K562 (cell line): ENCODE measurements around the gene MTA1. TPM values are rescaled to one million over a fixed set of nuclear protein-coding genes. Genes with fewer than 3 reads are reported as not detected.

Source experiments
- ELF4 ChIP-seq: fragments of 450-650 bp; formaldehyde crosslinking; IDR thresholded peaks from 2 replicates; pipeline ENCODE4 v1.4.0; 2022; ENCODE audit warnings: missing genetic modification characterization
- KAT8 ChIP-seq: fragments of 450-650 bp; IDR thresholded peaks from 2 replicates; pipeline ENCODE4 v1.6.1; 2016; ENCODE audit warnings: low read depth, mild to moderate bottlenecking
- NR4A1 ChIP-seq, 2 experiments: fragments of 250-450 bp in 1 of 2; fragments of 450-650 bp in 1 of 2; sonication (Bioruptor Pico) in 1 of 2; IDR thresholded peaks; 2 replicates each; pipeline versions ENCODE4 v1.4.0 to v1.6.1; 2016 to 2020; ENCODE audit warnings: mild to moderate bottlenecking in 2 of 2, missing compliant biosample characterization in 1 of 2, missing genetic modification characterization in 1 of 2, moderate library complexity in 1 of 2
- SETDB1 ChIP-seq: IDR thresholded peaks from one replicate; pipeline ENCODE4 v1.6.1; 2012; ENCODE audit warnings: low read length, control low read depth, inconsistent platforms
- ZNF146 ChIP-seq: IDR thresholded peaks from one replicate; pipeline ENCODE4 v1.6.1; 2018; ENCODE audit warnings: missing compliant biosample characterization; ENCODE audit not compliant: unreplicated experiment
- polyA plus RNA-seq, 8 experiments: library from polyadenylated mRNA; depleted of rRNA in 4 of 8; stranded (reverse) in 5 of 8; unstranded in 3 of 8; fragments of >200 nt; fragmentation: Nextera tagmentation in 2 of 8; fragmentation: Illumina TruSeq in 1 of 8; extraction: Ambion mirVana in 2 of 8; extraction: Trizol in 1 of 8; gene quantifications; 2 replicates each; pipeline versions ENCODE4 v1.2.1 to v1.2.3, GENCODE V29; 2011 to 2014; ENCODE audit warnings: inconsistent platforms in 1 of 8, missing spikeins in 1 of 8
- total RNA-seq, 7 experiments: library from RNA; depleted of rRNA in 6 of 7; stranded (reverse); fragments of >200 nt in 6 of 7; fragmentation: Illumina TruSeq in 2 of 7; extraction: Trizol in 2 of 7; gene quantifications; 2 replicates each; pipeline versions ENCODE4 v1.2.1 to v1.2.3, GENCODE V29; 2011 to 2021; ENCODE audit warnings: low replicate concordance in 1 of 7
- TF ChIP-seq, protein P1 (sequence below): IDR thresholded peaks from 2 replicates; pipeline ENCODE4 v1.6.1; 2016; ENCODE audit warnings: missing genetic modification characterization, missing compliant biosample characterization
- TF ChIP-seq, protein P2 (sequence below): fragments of 450-650 bp; IDR thresholded peaks from 2 replicates; pipeline ENCODE4 v1.6.1; 2018; ENCODE audit not compliant: partially characterized antibody
- TF ChIP-seq, protein P3 (sequence below): fragments of 250-450 bp; sonication (Bioruptor Pico); IDR thresholded peaks from 2 replicates; pipeline ENCODE4 v1.5.0; 2021; ENCODE audit warnings: mild to moderate bottlenecking, borderline replicate concordance

The MTA1 gene
- total and polyA plus RNA-seq, 9 of the 15 experiments (the other 6 are each of a cell fraction or from before 2014, with no cell fraction given), result 0.13 to 118 (median 32.3) TPM

DNA sequence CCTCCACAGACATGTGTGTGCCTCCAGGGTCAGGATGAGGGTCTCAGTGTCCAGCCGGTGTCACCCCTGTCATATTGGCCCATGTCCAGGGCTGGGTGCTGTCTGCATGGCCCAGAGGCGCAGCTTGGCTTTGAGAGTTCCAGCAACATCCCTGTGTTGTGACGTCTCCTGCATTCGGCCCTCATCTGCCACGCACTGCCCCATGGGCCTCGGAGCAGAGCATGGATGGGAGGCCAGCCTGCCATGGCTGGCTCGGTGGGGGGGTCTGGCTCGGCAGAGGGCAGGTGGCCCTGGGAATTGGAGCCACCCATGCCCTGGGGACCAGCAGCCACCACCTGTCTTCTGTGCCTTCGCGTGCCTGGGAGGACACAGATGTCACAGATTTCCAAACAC lies 32.1 kb upstream of the MTA1 start (continued):
- TF ChIP-seq, protein P1, sequence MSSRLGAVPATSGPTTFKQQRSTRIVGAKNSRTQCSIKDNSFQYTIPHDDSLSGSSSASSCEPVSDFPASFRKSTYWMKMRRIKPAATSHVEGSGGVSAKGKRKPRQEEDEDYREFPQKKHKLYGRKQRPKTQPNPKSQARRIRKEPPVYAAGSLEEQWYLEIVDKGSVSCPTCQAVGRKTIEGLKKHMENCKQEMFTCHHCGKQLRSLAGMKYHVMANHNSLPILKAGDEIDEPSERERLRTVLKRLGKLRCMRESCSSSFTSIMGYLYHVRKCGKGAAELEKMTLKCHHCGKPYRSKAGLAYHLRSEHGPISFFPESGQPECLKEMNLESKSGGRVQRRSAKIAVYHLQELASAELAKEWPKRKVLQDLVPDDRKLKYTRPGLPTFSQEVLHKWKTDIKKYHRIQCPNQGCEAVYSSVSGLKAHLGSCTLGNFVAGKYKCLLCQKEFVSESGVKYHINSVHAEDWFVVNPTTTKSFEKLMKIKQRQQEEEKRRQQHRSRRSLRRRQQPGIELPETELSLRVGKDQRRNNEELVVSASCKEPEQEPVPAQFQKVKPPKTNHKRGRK (tag), result no peak
- no peak for TF ChIP-seq SETDB1
- TF ChIP-seq ZNF146 (CRISPR knock-in tag), result no peak
- TF ChIP-seq, protein P2, sequence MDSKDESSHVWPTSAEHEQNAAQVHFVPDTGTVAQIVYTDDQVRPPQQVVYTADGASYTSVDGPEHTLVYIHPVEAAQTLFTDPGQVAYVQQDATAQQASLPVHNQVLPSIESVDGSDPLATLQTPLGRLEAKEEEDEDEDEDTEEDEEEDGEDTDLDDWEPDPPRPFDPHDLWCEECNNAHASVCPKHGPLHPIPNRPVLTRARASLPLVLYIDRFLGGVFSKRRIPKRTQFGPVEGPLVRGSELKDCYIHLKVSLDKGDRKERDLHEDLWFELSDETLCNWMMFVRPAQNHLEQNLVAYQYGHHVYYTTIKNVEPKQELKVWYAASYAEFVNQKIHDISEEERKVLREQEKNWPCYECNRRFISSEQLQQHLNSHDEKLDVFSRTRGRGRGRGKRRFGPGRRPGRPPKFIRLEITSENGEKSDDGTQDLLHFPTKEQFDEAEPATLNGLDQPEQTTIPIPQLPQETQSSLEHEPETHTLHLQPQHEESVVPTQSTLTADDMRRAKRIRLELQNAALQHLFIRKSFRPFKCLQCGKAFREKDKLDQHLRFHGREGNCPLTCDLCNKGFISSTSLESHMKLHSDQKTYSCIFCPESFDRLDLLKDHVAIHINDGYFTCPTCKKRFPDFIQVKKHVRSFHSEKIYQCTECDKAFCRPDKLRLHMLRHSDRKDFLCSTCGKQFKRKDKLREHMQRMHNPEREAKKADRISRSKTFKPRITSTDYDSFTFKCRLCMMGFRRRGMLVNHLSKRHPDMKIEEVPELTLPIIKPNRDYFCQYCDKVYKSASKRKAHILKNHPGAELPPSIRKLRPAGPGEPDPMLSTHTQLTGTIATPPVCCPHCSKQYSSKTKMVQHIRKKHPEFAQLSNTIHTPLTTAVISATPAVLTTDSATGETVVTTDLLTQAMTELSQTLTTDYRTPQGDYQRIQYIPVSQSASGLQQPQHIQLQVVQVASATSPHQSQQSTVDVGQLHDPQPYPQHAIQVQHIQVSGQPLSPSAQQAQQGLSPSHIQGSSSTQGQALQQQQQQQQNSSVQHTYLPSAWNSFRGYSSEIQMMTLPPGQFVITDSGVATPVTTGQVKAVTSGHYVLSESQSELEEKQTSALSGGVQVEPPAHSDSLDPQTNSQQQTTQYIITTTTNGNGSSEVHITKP, result no peak
- TF ChIP-seq, protein P3, sequence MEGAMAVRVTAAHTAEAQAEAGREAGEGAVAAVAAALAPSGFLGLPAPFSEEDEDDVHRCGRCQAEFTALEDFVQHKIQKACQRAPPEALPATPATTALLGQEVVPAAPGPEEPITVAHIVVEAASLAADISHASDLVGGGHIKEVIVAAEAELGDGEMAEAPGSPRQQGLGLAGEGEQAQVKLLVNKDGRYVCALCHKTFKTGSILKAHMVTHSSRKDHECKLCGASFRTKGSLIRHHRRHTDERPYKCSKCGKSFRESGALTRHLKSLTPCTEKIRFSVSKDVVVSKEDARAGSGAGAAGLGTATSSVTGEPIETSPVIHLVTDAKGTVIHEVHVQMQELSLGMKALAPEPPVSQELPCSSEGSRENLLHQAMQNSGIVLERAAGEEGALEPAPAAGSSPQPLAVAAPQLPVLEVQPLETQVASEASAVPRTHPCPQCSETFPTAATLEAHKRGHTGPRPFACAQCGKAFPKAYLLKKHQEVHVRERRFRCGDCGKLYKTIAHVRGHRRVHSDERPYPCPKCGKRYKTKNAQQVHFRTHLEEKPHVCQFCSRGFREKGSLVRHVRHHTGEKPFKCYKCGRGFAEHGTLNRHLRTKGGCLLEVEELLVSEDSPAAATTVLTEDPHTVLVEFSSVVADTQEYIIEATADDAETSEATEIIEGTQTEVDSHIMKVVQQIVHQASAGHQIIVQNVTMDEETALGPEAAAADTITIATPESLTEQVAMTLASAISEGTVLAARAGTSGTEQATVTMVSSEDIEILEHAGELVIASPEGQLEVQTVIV, result no peak
- no peak for TF ChIP-seq KAT8
- no peak for TF ChIP-seq NR4A1 (CRISPR knock-in tag; IDR thresholded peaks at IDR 0.05)
- TF ChIP-seq NR4A1 (tag; IDR thresholded peaks at IDR 0.05), result no peak
- TF ChIP-seq ELF4, result no peak
